Measurements from ENCODE around the gene SHB.
"Not testable (repeated sequence)": the region's sequence is repeated elsewhere in the genome, so short reads cannot be mapped to it uniquely, and the experiment has no call there.

The SHB gene

DNA sequence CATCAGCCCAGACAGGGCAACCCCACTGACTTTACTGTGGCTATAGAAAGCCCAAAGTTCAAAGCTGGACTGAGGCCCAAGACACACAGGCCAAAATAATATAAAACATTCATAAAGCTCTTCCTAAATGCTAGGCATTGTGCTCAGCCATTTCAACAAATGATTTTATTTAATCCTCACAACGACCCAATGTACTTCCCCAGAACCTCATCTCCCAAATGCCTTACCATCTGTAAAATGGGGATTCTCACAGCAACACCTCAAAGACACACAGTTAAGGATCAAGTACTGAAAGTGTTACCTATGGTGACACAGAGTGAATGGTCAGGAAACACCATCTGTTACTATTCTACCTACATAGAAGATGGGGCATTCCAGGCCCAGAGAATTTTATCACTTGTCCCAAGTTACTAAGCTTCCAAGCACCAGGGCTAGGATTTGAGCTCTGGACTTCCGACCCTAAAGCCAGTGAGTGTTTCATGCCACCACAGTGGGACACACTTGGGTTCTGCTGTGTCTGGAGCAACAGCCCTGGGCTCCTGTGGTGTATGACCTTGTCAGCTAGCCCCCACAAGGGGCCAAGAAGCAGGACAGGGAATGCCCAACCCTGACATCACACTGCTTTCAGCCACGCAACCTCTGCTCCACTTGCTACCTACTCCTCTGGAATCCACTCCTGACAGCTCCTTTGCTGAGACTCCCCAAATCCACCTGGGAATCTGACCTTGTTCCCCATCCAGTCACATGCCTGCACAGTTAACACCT, 15.1 kb downstream of the SHB start:
- Histone ChIP-seq H3K4me3 (ENCODE audit: low read depth in 1 of 2, low read length in 2 of 2) (no peak overlapping the region), H3K36me3 (ENCODE audit: control insufficient read depth in 1 of 2, insufficient read depth in 2 of 2, low read length in 2 of 2) (no peaks in the 10 kb centered on the region), H3K4me1 (ENCODE audit: control insufficient read depth in 1 of 2, insufficient read depth in 2 of 2, low read length in 2 of 2) (peaks cover 9 to 25% of the 10 kb centered on the region in 2 donors), H3K27ac (ENCODE audit: low read depth, low read length) (no peak overlapping the region), H3K9me3 (ENCODE audit: control insufficient read depth in 1 of 2, low read length in 2 of 2) (no peaks in the 10 kb centered on the region), H3K27me3 (ENCODE audit: control insufficient read depth in 1 of 2, insufficient read depth in 2 of 2, low read length in 2 of 2) (no peaks in the 10 kb centered on the region), H3K9ac (ENCODE audit: low read depth in 1 of 2, low read length in 2 of 2) (no peak overlapping the region)

DNA sequence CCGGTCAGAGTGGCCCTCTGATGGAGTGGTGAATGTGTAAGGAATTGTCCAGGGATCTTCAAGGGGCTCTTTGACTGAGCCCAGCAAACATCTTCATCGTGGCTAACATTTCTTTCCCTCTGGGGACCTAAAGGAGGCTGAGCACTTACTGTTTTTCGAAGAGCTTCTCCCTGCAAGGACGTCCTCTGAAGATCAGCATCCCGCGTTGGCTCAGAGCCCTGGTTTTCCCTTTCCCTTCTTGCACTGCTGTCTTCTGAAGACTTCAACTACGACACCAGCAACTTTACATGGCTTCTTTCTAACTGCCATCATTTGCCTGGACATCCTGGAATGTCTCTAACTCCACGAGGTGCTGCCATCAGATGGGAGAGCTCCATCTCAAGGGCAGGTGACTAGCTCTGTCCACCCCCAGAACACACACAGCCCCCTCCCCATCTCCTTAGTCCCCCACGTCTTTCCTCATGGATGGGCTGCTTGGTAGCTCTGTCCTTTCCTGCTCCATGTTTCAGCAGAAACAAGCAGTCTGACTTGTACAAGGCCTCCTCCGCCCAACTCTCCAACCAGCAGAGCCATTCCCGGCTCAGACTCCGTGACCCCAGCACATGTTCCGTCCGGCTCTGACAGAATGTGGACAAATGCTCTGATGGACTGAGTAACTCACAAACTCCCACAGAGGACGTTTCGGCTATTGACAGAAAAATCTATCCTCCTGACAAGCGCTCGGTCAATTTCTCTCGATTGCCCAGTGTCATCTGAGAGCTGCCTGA, 17.1 kb downstream of the SHB start:
- Histone ChIP-seq H3K9me3 (ENCODE audit: control insufficient read depth in 1 of 2, low read length in 2 of 2) (no peaks in the 10 kb centered on the region), H3K27me3 (ENCODE audit: control insufficient read depth in 1 of 2, insufficient read depth in 2 of 2, low read length in 2 of 2) (no peaks in the 10 kb centered on the region), H3K4me1 (ENCODE audit: control insufficient read depth in 1 of 2, insufficient read depth in 2 of 2, low read length in 2 of 2) (peaks cover 25 to 33% of the 10 kb centered on the region in 2 donors), H3K36me3 (ENCODE audit: control insufficient read depth in 1 of 2, insufficient read depth in 2 of 2, low read length in 2 of 2) (no peaks in the 10 kb centered on the region), H3K9ac (ENCODE audit: low read depth in 1 of 2, low read length in 2 of 2) (no peak overlapping the region), H3K4me3 (ENCODE audit: low read depth in 1 of 2, low read length in 2 of 2) (no peak overlapping the region), H3K27ac (ENCODE audit: low read depth, low read length) (no peak overlapping the region)

DNA sequence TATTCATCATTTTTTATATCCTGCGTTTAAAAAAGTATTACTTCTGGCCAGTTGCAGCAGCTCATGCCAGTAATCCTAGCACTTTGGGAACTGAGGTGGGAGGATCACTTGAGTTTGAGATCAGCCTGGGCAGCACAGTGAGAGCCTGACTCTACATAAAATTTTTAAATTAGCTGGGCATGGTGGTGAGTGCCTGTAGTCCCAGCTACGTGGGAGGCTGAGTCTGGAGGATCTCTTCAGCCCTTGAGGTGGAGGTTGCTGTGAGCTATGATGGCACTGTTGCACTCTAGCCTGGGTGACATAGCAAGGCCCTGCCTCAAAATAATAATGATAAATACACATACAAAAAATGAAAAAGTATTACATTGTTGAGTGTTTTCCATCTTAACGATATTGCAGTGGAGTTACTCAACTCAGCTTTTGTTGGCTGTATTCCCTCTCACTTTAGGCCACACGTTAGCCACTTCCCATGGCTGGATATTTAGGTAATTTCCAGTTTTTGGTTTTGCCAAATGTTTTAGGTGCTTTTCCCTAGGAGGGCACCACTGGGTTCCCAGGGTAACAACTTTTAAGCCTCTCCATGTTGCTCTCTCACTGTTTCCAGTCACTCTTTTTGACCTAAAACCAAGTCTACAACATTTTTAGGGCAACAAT, 20.6 kb downstream of the SHB start:
- Histone ChIP-seq H3K9ac (ENCODE audit: low read depth in 1 of 2, low read length in 2 of 2) (no peak overlapping the region), H3K36me3 (ENCODE audit: control insufficient read depth in 1 of 2, insufficient read depth in 2 of 2, low read length in 2 of 2) (no peaks in the 10 kb centered on the region), H3K27ac (ENCODE audit: low read depth, low read length) (peak overlapping the region; percentile 69), H3K4me3 (ENCODE audit: low read depth in 1 of 2, low read length in 2 of 2) (no peak overlapping the region), H3K27me3 (ENCODE audit: control insufficient read depth in 1 of 2, insufficient read depth in 2 of 2, low read length in 2 of 2) (no peaks in the 10 kb centered on the region), H3K4me1 (ENCODE audit: control insufficient read depth in 1 of 2, insufficient read depth in 2 of 2, low read length in 2 of 2) (peaks cover 43 to 57% of the 10 kb centered on the region in 2 donors), H3K9me3 (ENCODE audit: control insufficient read depth in 1 of 2, low read length in 2 of 2) (no peaks in the 10 kb centered on the region)

DNA sequence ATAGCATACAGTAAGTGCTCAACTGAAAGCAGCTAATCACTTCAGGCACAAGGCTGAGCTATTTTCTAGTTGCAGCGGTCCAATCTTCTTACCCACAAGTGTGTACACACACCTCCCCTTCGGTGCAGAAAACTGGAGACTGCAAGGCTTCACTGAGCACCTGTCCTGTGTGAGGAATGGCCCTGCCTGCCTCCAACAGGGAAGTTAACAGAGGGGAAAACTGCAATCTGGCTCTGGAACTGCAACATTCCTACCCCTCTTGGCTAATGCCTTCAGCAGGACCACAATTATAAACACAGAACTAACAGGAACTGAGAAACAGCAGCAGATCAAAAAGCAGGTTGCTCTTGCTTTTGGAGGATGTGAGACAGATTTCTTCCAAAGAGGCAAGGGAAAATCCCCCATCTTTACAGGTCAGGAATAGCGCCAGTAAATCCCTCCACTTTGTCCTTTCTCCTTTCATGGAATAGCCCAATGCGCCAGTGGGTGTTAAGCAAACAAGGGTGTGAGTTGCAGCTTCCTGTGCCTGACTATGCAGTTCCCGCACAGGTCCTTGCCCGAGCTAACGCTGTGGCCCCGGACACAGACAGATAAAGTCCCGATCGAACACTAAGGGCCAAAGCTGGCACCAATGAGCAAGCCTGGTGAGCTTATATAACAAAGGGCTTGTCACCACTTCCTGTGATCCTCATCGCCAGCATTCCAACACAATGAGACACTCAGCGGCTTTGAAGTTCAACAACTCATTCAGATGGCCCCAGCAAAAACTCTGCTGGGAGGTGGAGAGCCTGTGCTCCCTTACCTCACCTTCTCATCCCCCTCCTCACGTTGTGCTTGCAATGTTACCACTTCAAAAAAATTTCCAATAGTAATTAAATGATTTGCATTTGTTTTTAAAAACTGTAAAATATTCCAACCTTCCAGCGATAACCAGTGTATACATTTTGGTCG, 21.5 kb downstream of the SHB start:
- Histone ChIP-seq H3K4me1 (ENCODE audit: control insufficient read depth in 1 of 2, insufficient read depth in 2 of 2, low read length in 2 of 2) (peaks cover 43 to 60% of the 10 kb centered on the region in 2 donors), H3K27me3 (ENCODE audit: control insufficient read depth in 1 of 2, insufficient read depth in 2 of 2, low read length in 2 of 2) (no peaks in the 10 kb centered on the region), H3K9ac (ENCODE audit: low read depth in 1 of 2, low read length in 2 of 2) (peak overlapping the region in 1 of 2 donors; percentile 33)

DNA sequence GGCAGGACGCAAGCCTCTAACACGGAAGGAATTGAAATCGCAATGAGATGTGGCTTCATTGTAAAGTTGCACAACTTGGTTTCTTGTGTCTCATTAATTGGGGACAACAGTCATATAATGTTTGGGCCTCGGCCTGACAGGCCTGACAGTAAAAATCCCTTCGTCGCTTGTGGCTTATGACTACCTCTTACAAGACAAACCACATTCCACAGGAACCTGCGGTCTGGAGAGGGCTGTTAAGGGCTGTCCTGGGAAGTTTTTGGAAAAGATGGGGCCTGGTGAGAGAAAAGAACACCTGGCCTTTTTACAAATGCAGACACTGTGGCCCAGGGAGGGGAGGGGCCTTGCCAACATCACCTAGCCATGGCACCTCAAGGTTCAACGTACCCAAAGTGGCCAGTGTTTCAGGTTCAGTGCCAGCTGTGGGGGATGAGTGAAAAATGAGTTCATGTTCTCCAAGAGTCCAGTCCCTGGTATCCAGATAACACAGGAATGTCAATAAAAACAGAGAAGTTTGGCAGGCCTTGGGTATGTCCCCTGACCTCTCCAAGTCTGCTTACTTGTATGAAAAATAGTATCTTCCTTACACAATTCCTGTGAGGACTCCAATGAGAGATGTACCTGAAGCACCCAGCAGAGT, 22.2 kb downstream of the SHB start:
- Histone ChIP-seq H3K27ac (ENCODE audit: low read depth, low read length) (peak overlapping the region; percentile 69), H3K36me3 (ENCODE audit: control insufficient read depth in 1 of 2, insufficient read depth in 2 of 2, low read length in 2 of 2) (no peaks in the 10 kb centered on the region), H3K4me1 (ENCODE audit: control insufficient read depth in 1 of 2, insufficient read depth in 2 of 2, low read length in 2 of 2) (peaks cover 39 to 57% of the 10 kb centered on the region in 2 donors), H3K4me3 (ENCODE audit: low read depth in 1 of 2, low read length in 2 of 2) (peak overlapping the region; percentile 50 to 52), H3K9ac (ENCODE audit: low read depth in 1 of 2, low read length in 2 of 2) (peak overlapping the region in 1 of 2 donors; percentile 33), H3K27me3 (ENCODE audit: control insufficient read depth in 1 of 2, insufficient read depth in 2 of 2, low read length in 2 of 2) (no peaks in the 10 kb centered on the region), H3K9me3 (ENCODE audit: control insufficient read depth in 1 of 2, low read length in 2 of 2) (no peaks in the 10 kb centered on the region)

More for the DNA sequence above, 21.5 kb downstream of the SHB start:
- H3K36me3 ChIP-seq (ENCODE audit: control insufficient read depth in 1 of 2, insufficient read depth in 2 of 2, low read length in 2 of 2): no peaks in the 10 kb centered on the region
- no peaks in the 10 kb centered on the region for H3K9me3 ChIP-seq (ENCODE audit: control insufficient read depth in 1 of 2, low read length in 2 of 2)
- peak overlapping the region; percentile 50 to 52 for H3K4me3 ChIP-seq (ENCODE audit: low read depth in 1 of 2, low read length in 2 of 2)
- H3K27ac ChIP-seq (ENCODE audit: low read depth, low read length): peak overlapping the region; percentile 69

DNA sequence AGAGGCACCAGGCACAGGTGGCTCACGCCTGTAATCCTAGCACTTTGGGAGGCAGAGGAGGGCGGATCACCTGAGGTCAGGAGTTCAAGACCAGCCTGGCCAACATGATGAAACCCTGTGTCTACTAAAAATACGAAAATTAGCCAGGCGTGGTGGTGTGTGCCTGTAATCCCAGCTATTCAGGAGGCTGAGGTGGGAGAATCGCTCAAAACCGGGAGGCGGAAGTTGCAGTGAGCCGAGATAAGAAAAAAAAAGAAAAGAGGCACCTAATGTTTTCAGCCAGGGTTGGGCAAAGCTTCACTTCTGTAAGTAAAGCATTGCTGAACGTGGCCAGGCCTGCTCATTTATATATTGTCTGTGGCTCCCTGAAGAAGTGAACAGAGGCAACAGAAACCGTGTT, 23.1 kb downstream of the SHB start:
- not testable (repeated sequence) for H3K36me3 ChIP-seq (ENCODE audit: control insufficient read depth in 1 of 2, insufficient read depth in 2 of 2, low read length in 2 of 2); H3K27ac ChIP-seq (ENCODE audit: low read depth, low read length); H3K27me3 ChIP-seq (ENCODE audit: control insufficient read depth in 1 of 2, insufficient read depth in 2 of 2, low read length in 2 of 2); H3K4me3 ChIP-seq (ENCODE audit: low read depth in 1 of 2, low read length in 2 of 2); H3K9ac ChIP-seq (ENCODE audit: low read depth in 1 of 2, low read length in 2 of 2); H3K9me3 ChIP-seq (ENCODE audit: control insufficient read depth in 1 of 2, low read length in 2 of 2)
- peaks cover 34 to 52% of the 10 kb centered on the region in 2 donors for H3K4me1 ChIP-seq (ENCODE audit: control insufficient read depth in 1 of 2, insufficient read depth in 2 of 2, low read length in 2 of 2)

DNA sequence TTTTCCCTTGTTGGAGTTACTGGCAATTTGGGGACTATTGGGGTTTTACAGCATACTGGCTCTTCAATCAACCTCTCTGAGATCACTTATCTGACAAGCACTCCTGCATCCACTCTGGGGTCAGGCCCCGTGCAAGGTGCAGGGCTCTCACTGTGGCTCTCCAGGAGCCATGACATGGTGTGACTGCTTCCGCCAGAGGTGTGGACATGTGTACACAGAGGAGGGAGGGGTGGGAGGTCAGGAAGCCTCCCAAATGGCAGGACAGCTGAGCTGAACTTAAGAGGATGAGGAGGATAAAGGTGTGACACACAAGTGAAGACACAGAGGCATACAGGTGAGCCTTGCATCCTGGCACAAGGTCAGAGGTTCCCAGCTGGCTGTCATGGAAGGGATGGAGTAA, 24.3 kb downstream of the SHB start:
- Histone ChIP-seq H3K4me3 (ENCODE audit: low read depth in 1 of 2, low read length in 2 of 2) (no peak overlapping the region), H3K27ac (ENCODE audit: low read depth, low read length) (no peak overlapping the region), H3K4me1 (ENCODE audit: control insufficient read depth in 1 of 2, insufficient read depth in 2 of 2, low read length in 2 of 2) (peaks cover 34 to 57% of the 10 kb centered on the region in 2 donors), H3K9ac (ENCODE audit: low read depth in 1 of 2, low read length in 2 of 2) (no peak overlapping the region), H3K36me3 (ENCODE audit: control insufficient read depth in 1 of 2, insufficient read depth in 2 of 2, low read length in 2 of 2) (no peaks in the 10 kb centered on the region), H3K27me3 (ENCODE audit: control insufficient read depth in 1 of 2, insufficient read depth in 2 of 2, low read length in 2 of 2) (no peaks in the 10 kb centered on the region), H3K9me3 (ENCODE audit: control insufficient read depth in 1 of 2, low read length in 2 of 2) (no peaks in the 10 kb centered on the region)

DNA sequence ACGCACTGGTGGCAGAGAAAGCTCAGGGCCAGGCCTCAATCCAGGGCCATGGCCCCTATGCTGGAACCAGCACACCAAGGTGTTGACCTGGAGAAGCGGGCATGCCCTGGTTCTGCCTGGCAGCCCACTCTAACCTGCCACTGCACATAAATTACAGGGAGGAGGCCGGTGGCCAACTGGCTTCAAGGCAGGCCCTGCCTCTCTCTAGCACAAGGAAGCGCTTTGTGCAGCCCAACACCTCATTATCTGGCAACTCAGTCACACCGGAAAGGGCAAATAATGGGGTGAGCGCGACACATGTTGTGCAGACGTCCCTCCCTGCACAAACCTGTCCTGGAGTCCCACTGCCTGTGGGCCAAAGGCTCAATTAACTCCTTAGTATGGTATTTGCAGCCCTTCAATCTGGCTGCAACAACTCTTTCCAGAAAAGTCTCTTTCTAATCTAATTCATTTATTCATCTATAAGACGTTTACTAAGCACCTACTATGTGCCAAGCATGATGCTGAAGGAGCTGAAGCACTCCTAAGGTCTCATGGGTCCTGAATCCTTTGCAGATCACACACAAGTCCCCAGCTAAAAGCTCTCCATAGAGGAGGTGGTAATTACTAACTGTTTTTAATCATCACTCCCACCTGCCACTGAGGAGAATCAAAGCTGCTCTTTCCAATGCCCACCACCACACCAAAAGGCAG, 24.9 kb downstream of the SHB start:
- Histone ChIP-seq H3K4me1 (ENCODE audit: control insufficient read depth in 1 of 2, insufficient read depth in 2 of 2, low read length in 2 of 2) (peaks cover 39 to 63% of the 10 kb centered on the region in 2 donors), H3K36me3 (ENCODE audit: control insufficient read depth in 1 of 2, insufficient read depth in 2 of 2, low read length in 2 of 2) (no peaks in the 10 kb centered on the region), H3K4me3 (ENCODE audit: low read depth in 1 of 2, low read length in 2 of 2) (no peak overlapping the region), H3K27ac (ENCODE audit: low read depth, low read length) (no peak overlapping the region), H3K9ac (ENCODE audit: low read depth in 1 of 2, low read length in 2 of 2) (no peak overlapping the region), H3K9me3 (ENCODE audit: control insufficient read depth in 1 of 2, low read length in 2 of 2) (no peaks in the 10 kb centered on the region), H3K27me3 (ENCODE audit: control insufficient read depth in 1 of 2, insufficient read depth in 2 of 2, low read length in 2 of 2) (no peaks in the 10 kb centered on the region)
